Measurements from ENCODE around the gene PFDN2. TPM values are rescaled to one million over a fixed set of nuclear protein-coding genes. Genes with fewer than 3 reads are reported as not detected.
A peak's percentile ranks its signal among the peaks of the same experiment; 100 is the strongest.
"Not testable (repeated sequence)": the region's sequence is repeated elsewhere in the genome, so short reads cannot be mapped to it uniquely, and the experiment has no call there.

The PFDN2 gene
- total RNA-seq, 4 donors from 2014 or later = 26.2 to 40.8 (median 31.4) TPM

DNA sequence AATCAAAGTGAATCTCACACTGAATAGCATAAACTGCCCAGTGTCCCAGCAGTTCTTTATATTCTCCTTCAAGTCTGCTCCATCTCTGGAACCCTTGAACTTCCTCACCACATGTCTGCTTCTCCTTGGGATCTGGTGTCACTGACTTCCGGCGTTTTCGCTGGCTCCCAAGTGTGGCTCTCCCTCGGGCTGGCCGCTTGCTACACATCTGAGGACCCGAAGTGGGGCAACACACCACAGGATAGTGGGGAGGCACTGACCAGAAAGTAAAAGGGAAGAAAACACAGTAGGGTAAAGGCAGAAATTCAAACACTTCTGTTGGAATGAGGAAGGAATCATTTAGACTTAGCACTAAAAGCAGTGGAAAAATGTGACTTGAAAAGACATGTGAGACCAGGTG lies 5.1 kb upstream of the PFDN2 start:
- peaks cover 11 to 54% (median 18%) of the 10 kb centered on the region in 3 donors for H3K4me1 ChIP-seq
- no peaks in the 10 kb centered on the region for H3K27me3 ChIP-seq
- H3K4me3 ChIP-seq = no peak overlapping the region
- TF ChIP-seq EP300 (IDR thresholded peaks at IDR 0.05) (no peak), POLR2A (IDR thresholded peaks at IDR 0.05) (no peak), POLR2AphosphoS5 (IDR thresholded peaks at IDR 0.05) (no peak)
- TF ChIP-seq, protein P1, sequence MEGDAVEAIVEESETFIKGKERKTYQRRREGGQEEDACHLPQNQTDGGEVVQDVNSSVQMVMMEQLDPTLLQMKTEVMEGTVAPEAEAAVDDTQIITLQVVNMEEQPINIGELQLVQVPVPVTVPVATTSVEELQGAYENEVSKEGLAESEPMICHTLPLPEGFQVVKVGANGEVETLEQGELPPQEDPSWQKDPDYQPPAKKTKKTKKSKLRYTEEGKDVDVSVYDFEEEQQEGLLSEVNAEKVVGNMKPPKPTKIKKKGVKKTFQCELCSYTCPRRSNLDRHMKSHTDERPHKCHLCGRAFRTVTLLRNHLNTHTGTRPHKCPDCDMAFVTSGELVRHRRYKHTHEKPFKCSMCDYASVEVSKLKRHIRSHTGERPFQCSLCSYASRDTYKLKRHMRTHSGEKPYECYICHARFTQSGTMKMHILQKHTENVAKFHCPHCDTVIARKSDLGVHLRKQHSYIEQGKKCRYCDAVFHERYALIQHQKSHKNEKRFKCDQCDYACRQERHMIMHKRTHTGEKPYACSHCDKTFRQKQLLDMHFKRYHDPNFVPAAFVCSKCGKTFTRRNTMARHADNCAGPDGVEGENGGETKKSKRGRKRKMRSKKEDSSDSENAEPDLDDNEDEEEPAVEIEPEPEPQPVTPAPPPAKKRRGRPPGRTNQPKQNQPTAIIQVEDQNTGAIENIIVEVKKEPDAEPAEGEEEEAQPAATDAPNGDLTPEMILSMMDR (IDR thresholded peaks at IDR 0.05) = no peak
- WGBS, 2 donors (ENCODE audit: low coverage in 1 of 2) = no CpG with 5 or more reads among the region's 6 CpGs
- no peak overlapping the region for H3K27ac ChIP-seq
- no peaks in the 10 kb centered on the region for H3K9me3 ChIP-seq
- H3K36me3 ChIP-seq = peaks cover 0 to 78% of the 10 kb centered on the region in 2 donors
- no peak for ATAC-seq

DNA sequence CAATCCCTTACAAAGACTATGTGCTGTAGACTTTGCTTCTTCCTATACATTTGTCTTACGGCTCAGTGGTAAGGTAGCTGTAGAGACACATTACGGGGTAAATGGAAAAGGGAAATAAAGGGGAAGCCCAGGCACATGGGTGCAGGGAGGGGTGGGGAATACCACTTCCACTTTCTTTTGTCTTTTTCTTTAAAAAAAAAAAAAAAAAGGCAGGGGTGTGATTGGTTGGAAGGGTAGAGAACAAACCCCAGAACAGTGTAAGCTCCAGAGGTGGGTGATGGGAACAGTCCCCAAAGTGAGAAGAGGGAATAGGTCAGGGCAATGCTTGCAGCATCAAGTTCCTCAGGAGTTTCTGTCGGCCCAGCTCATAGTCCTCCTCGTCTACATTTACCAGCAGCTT lies 4.0 kb upstream of the PFDN2 start:
- no peak for TF ChIP-seq EP300 (IDR thresholded peaks at IDR 0.05)
- no peak for TF ChIP-seq POLR2AphosphoS5 (IDR thresholded peaks at IDR 0.05)
- no peak for TF ChIP-seq POLR2A (IDR thresholded peaks at IDR 0.05)
- TF ChIP-seq, protein P1 (IDR thresholded peaks at IDR 0.05) = no peak
- Histone ChIP-seq H3K27ac (no peak overlapping the region), H3K4me3 (no peak overlapping the region), H3K27me3 (no peaks in the 10 kb centered on the region), H3K4me1 (peaks cover 11 to 48% (median 16%) of the 10 kb centered on the region in 3 donors), H3K9me3 (no peaks in the 10 kb centered on the region), H3K36me3 (peaks cover 0 to 71% of the 10 kb centered on the region in 2 donors)
- ATAC-seq = no peak
- WGBS, 2 donors (ENCODE audit: low coverage in 1 of 2) = 63 to 80% methylated on average over 2 to 4 of the region's 4 CpGs

DNA sequence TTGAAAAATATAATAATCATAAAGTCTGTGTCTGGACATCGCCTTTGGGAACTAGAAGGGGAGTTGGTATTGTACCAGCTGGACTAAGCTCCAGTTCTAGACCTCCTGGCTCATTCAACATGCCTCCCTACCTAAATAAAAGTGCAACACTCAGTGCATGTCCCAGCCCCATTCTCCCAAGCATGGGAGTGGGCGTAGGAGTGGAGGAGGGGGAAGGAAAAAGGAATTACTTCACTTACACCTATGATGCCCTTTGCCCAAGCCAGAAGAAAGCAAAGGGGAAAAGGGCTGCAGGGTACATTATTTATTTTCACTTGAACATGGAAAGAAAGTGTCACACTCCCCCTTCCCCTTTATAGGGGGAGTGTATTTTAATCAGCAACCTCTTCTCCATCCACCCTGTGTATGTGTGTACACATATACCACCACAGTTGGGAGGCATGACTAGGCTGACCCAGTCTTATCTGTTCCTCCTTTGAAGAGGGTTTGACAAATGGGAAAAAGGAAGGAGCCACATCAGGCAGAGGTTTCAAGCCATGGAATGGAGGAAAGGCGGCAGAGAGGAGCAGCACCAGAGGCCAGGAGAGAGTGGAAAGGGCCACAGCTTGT lies 3.3 kb upstream of the PFDN2 start:
- Histone ChIP-seq H3K4me1 (peaks cover 11 to 50% (median 23%) of the 10 kb centered on the region in 3 donors), H3K9me3 (no peaks in the 10 kb centered on the region), H3K27ac (peak overlapping the region in 1 of 4 donors; percentile 14), H3K4me3 (no peak overlapping the region), H3K27me3 (no peaks in the 10 kb centered on the region), H3K36me3 (peaks cover 0 to 66% of the 10 kb centered on the region in 2 donors)
- TF ChIP-seq POLR2AphosphoS5 (IDR thresholded peaks at IDR 0.05) (no peak), EP300 (IDR thresholded peaks at IDR 0.05) (no peak), POLR2A (IDR thresholded peaks at IDR 0.05) (no peak)
- TF ChIP-seq, protein P1 (IDR thresholded peaks at IDR 0.05) = no peak
- WGBS, 2 donors (ENCODE audit: low coverage in 1 of 2) = 66 to 70% methylated on average over 2 to 3 of the region's 3 CpGs
- ATAC-seq = no peak

DNA sequence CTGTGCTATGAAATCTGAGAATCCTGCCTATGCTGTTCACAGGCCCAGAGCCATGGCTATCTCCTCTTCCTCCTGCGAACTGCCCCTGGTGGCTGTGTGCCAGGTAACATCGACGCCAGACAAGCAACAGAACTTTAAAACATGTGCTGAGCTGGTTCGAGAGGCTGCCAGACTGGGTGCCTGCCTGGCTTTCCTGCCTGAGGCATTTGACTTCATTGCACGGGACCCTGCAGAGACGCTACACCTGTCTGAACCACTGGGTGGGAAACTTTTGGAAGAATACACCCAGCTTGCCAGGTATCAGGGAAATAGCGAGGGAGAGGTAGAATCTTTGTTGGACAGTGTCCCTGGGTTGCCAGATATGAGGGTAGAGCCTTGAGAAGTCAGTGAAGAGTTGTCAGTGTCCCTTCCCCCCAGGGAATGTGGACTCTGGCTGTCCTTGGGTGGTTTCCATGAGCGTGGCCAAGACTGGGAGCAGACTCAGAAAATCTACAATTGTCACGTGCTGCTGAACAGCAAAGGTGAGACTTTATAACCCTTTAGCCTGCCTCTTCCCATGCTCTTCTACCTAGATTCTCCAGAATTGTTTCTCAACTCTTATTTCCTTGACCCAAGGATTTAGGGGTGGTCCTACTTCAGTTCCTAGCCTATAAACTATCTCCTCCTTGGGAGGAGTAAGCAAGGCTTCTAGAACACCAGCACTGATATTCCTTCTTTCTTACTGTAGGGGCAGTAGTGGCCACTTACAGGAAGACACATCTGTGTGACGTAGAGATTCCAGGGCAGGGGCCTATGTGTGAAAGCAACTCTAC lies 1.5 kb upstream of the PFDN2 start:
- H3K27ac ChIP-seq = peak overlapping the region; percentile 36 to 93 (median 89)
- H3K36me3 ChIP-seq = peaks cover 0 to 51% of the 10 kb centered on the region in 2 donors
- H3K27me3 ChIP-seq = no peaks in the 10 kb centered on the region
- 26 to 47% methylated on average over 4 to 10 of the region's 10 CpGs for WGBS, 2 donors (ENCODE audit: low coverage in 1 of 2)
- peaks cover 11 to 63% (median 34%) of the 10 kb centered on the region in 3 donors for H3K4me1 ChIP-seq
- no peaks in the 10 kb centered on the region for H3K9me3 ChIP-seq
- peak overlapping the region in 1 of 2 donors; percentile 96 for H3K4me3 ChIP-seq
- ATAC-seq = peak; percentile 52
- TF ChIP-seq, protein P1 (IDR thresholded peaks at IDR 0.05) = peak in 3 of 4 experiments; percentile 13 to 59 (median 30)
- no peak for TF ChIP-seq EP300 (IDR thresholded peaks at IDR 0.05)
- TF ChIP-seq POLR2A (IDR thresholded peaks at IDR 0.05) = no peak
- peak; percentile 25 for TF ChIP-seq POLR2AphosphoS5 (IDR thresholded peaks at IDR 0.05)

DNA sequence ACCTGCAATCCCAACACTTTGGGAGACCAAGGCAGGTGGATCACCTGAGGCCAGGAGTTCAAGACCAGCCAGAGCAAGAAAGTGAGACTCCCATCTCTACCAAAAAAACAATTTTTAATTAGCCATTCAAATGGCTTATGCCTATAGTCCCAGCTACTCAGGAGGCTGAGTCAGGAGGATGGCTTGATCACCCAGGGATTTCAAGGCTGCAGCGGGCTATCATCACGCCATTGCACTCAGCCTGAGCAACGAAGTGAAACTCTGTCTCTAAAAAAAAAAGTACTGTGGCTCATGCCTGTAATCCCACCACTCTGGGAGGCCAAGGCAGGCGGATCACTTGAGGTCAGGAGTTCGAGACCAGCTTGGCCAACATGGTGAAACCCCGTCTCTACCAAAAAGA lies 1.9 kb downstream of the PFDN2 start:
- H3K27ac ChIP-seq, H3K4me3 ChIP-seq, H3K27me3 ChIP-seq, ATAC-seq, H3K9me3 ChIP-seq: not testable (repeated sequence)
- Histone ChIP-seq H3K4me1 (peaks cover 11 to 78% (median 34%) of the 10 kb centered on the region in 3 donors), H3K36me3 (peaks cover 0 to 20% of the 10 kb centered on the region in 2 donors)
- WGBS, 2 donors (ENCODE audit: low coverage in 1 of 2) = 81 to 86% methylated on average over 3 to 6 of the region's 6 CpGs
